Right cardiac atrium (tissue), 5 donors: Measurements from ENCODE around the gene MTMR10. TPM values are rescaled to one million over a fixed set of nuclear protein-coding genes. Genes with fewer than 3 reads are reported as not detected.
A peak's percentile ranks its signal among the peaks of the same experiment; 100 is the strongest.

ENCODE experiments used
- ATAC-seq, 2 donors: fragments of 200-7000 bp; cut with Tn5 transposase; one replicate each; pipeline versions ENCODE4 v1.8.0 to v1.9.1; 2020; ENCODE audit warnings: moderate library complexity in 2 of 2, mild to moderate bottlenecking in 1 of 2
- DNase-seq, 3 donors: peaks; one replicate each; pipeline ENCODE4 v3.0.0-alpha.2; 2020
- H3K27ac ChIP-seq: one replicate; pipeline ENCODE4 v1.5.1; 2013; ENCODE audit warnings: mild to moderate bottlenecking, low read length, control low read depth, moderate library complexity
- H3K27me3 ChIP-seq: one replicate; pipeline ENCODE4 v1.6.1; 2013; ENCODE audit not compliant: control insufficient read depth, insufficient read depth
- H3K4me1 ChIP-seq: one replicate; pipeline ENCODE4 v1.6.1; 2013; ENCODE audit warnings: low read length; ENCODE audit not compliant: control insufficient read depth, insufficient read depth
- H3K4me3 ChIP-seq: one replicate; pipeline ENCODE4 v1.5.1; 2013; ENCODE audit warnings: low read length, control low read depth
- H3K9me3 ChIP-seq: one replicate; pipeline ENCODE4 v1.6.1; 2013; ENCODE audit warnings: low read length; ENCODE audit not compliant: control insufficient read depth
- WGBS: extraction: QIAGEN DNeasy Blood & Tissue Kit; methylation state at CpG from one replicate; pipeline ENCODE4 v1.1.7; 2013; 5-methylcytosine and 5-hydroxymethylcytosine counted together
- intact Hi-C, 4 donors: fragments of 100-400 bp; cut with DNase I; formaldehyde crosslinking; loops; one replicate each; pipeline versions ENCODE4 v1.11.0 to v1.14.0; 2022 to 2023
- polyA plus RNA-seq: library from polyadenylated mRNA; stranded (reverse); fragments of 200-250 nt; gene quantifications from one replicate; pipeline ENCODE4 v1.2.3, GENCODE V29; 2013
- total RNA-seq, 4 donors: library from RNA; stranded (reverse); fragmentation: NEBNext Ultra II Directional; extraction: Animal tissue kit (Norgen Biotek cat#: 25700); gene quantifications; one replicate each; pipeline ENCODE4 v1.2.1, GENCODE V29; 2021
- donor health status: healthy with polysubstance abuse.
- donor health status: DM: no; HTN: yes; CAD: no.
- donor health status: DM: no; HTN: no; CAD: no.
- donor health status: DM: no; HTN: yes; CAD: no; lungs with severe emphysema.
- donor health status: DM: yes; HTN: yes; CAD: no.

Gene MTMR10
- total and polyA plus RNA-seq, 5 donors: 12.7 to 29.5 (median 27.3) TPM

- H3K9me3 ChIP-seq: no peaks in the 10 kb centered on the region
- intact Hi-C loops: no loop called here
Observed at GRCh38 chr15:31025996-31026395, 34.6 kb upstream of the MTMR10 start.

GRCh38 chr15:31024979-31025378, 33.6 kb upstream of the MTMR10 start:
- Histone ChIP-seq H3K9me3 (no peaks in the 10 kb centered on the region), H3K4me3 (no peak overlapping the region), H3K27ac (no peak overlapping the region), H3K27me3 (no peaks in the 10 kb centered on the region), H3K4me1 (no peaks in the 10 kb centered on the region)
- DNase-seq: no peak
- ATAC-seq: peak in 1 of 2 donors; percentile 16
- whole genome bisulfite sequencing: 30% methylated on average over 3 of the region's 3 CpGs
- intact Hi-C loops: no loop called here

More at GRCh38 chr15:31025996-31026395, 34.6 kb upstream of the MTMR10 start:
- ATAC-seq: no peak
- Histone ChIP-seq H3K4me3 (no peak overlapping the region), H3K4me1 (no peaks in the 10 kb centered on the region), H3K27me3 (no peaks in the 10 kb centered on the region), H3K27ac (no peak overlapping the region)
- WGBS: 95% methylated on average over 25 of the region's 25 CpGs
- no peak for DNase-seq

- Histone ChIP-seq H3K4me3 (no peak overlapping the region), H3K9me3 (no peaks in the 10 kb centered on the region), H3K27ac (no peak overlapping the region), H3K27me3 (no peaks in the 10 kb centered on the region), H3K4me1 (no peaks in the 10 kb centered on the region)
- intact Hi-C loops: no loop called here
- WGBS: 13% methylated on average over 5 of the region's 5 CpGs
- DNase-seq (no peak), ATAC-seq (peak; percentile 46 to 63)
Observed at GRCh38 chr15:31024330-31024729, 32.9 kb upstream of the MTMR10 start.

- no peak overlapping the region for H3K27ac ChIP-seq
- intact Hi-C loops: no loop called here
- H3K4me3 ChIP-seq: no peak overlapping the region
- DNase-seq (no peak), ATAC-seq (no peak)
- 76% methylated on average over 5 of the region's 5 CpGs for WGBS
- no peaks in the 10 kb centered on the region for H3K4me1 ChIP-seq
- no peaks in the 10 kb centered on the region for H3K9me3 ChIP-seq
- no peaks in the 10 kb centered on the region for H3K27me3 ChIP-seq
Observed at GRCh38 chr15:31023841-31024240, 32.4 kb upstream of the MTMR10 start.

GRCh38 chr15:31021067-31021665, 29.7 kb upstream of the MTMR10 start:
- no peak for ATAC-seq
- 95% methylated on average over 5 of the region's 5 CpGs for WGBS
- intact Hi-C loops: no loop called here

GRCh38 chr15:31020542-31020941, 29.1 kb upstream of the MTMR10 start:
- Histone ChIP-seq H3K4me1 (no peaks in the 10 kb centered on the region), H3K4me3 (no peak overlapping the region), H3K9me3 (no peaks in the 10 kb centered on the region), H3K27me3 (no peaks in the 10 kb centered on the region), H3K27ac (no peak overlapping the region)
- WGBS: 89% methylated on average over 5 of the region's 5 CpGs
- DNase-seq (no peak), ATAC-seq (no peak)
- intact Hi-C loops: no loop called here

More at GRCh38 chr15:31021067-31021665, 29.7 kb upstream of the MTMR10 start:
- H3K27me3 ChIP-seq: no peaks in the 10 kb centered on the region
- DNase-seq: no peak
- H3K27ac ChIP-seq: no peak overlapping the region
- H3K9me3 ChIP-seq: no peaks in the 10 kb centered on the region
- no peak overlapping the region for H3K4me3 ChIP-seq
- no peaks in the 10 kb centered on the region for H3K4me1 ChIP-seq

- H3K27ac ChIP-seq: no peak overlapping the region
- H3K4me3 ChIP-seq: no peak overlapping the region
- no peaks in the 10 kb centered on the region for H3K27me3 ChIP-seq
- H3K9me3 ChIP-seq: no peaks in the 10 kb centered on the region
- no peak for DNase-seq
- no peaks in the 10 kb centered on the region for H3K4me1 ChIP-seq
- intact Hi-C loops: no loop called here
- no peak for ATAC-seq
- 89% methylated on average over 3 of the region's 3 CpGs for WGBS
Observed at GRCh38 chr15:31019986-31020385, 28.6 kb upstream of the MTMR10 start.

- intact Hi-C loops: no loop called here
- 71% methylated on average over 1 of the region's 1 CpG for WGBS
- peaks cover 1% of the 10 kb centered on the region for H3K9me3 ChIP-seq
- H3K4me3 ChIP-seq: no peak overlapping the region
- ATAC-seq (no peak), DNase-seq (no peak)
- H3K4me1 ChIP-seq: no peaks in the 10 kb centered on the region
- H3K27me3 ChIP-seq: no peaks in the 10 kb centered on the region
- no peak overlapping the region for H3K27ac ChIP-seq
Observed at GRCh38 chr15:31017311-31017710, 25.9 kb upstream of the MTMR10 start.

GRCh38 chr15:31016446-31016915, 25.1 kb upstream of the MTMR10 start:
- intact Hi-C loops: no loop called here
- Histone ChIP-seq H3K4me1 (no peaks in the 10 kb centered on the region), H3K27me3 (no peaks in the 10 kb centered on the region), H3K4me3 (no peak overlapping the region), H3K9me3 (peaks cover 1% of the 10 kb centered on the region), H3K27ac (no peak overlapping the region)
- ATAC-seq (no peak), DNase-seq (no peak)
- 80% methylated on average over 3 of the region's 3 CpGs for WGBS

GRCh38 chr15:31014608-31014925, 23.1 kb upstream of the MTMR10 start:
- no peak for ATAC-seq
- Histone ChIP-seq H3K27ac (no peak overlapping the region), H3K27me3 (no peaks in the 10 kb centered on the region), H3K4me1 (no peaks in the 10 kb centered on the region), H3K9me3 (peaks cover 1% of the 10 kb centered on the region), H3K4me3 (no peak overlapping the region)
- 30% methylated on average over 2 of the region's 2 CpGs for WGBS
- intact Hi-C loops: no loop called here
- DNase-seq: no peak

- intact Hi-C loops: no loop called here
- H3K27me3 ChIP-seq: no peaks in the 10 kb centered on the region
- no peak overlapping the region for H3K4me3 ChIP-seq
- 67% methylated on average over 2 of the region's 2 CpGs for WGBS
- peaks cover 1% of the 10 kb centered on the region for H3K9me3 ChIP-seq
- ATAC-seq (no peak), DNase-seq (no peak)
- no peaks in the 10 kb centered on the region for H3K4me1 ChIP-seq
- no peak overlapping the region for H3K27ac ChIP-seq
Observed at GRCh38 chr15:31013863-31014607, 22.6 kb upstream of the MTMR10 start.
